Measurements from ENCODE around the gene SYT17.

Gene SYT17

GRCh38 chr16:19139436-19140091, 28.5 kb upstream of the SYT17 start:
- DNase-seq = no peak

- no peak for DNase-seq
Measured at GRCh38 chr16:19140396-19140795, 27.6 kb upstream of the SYT17 start.

DNA sequence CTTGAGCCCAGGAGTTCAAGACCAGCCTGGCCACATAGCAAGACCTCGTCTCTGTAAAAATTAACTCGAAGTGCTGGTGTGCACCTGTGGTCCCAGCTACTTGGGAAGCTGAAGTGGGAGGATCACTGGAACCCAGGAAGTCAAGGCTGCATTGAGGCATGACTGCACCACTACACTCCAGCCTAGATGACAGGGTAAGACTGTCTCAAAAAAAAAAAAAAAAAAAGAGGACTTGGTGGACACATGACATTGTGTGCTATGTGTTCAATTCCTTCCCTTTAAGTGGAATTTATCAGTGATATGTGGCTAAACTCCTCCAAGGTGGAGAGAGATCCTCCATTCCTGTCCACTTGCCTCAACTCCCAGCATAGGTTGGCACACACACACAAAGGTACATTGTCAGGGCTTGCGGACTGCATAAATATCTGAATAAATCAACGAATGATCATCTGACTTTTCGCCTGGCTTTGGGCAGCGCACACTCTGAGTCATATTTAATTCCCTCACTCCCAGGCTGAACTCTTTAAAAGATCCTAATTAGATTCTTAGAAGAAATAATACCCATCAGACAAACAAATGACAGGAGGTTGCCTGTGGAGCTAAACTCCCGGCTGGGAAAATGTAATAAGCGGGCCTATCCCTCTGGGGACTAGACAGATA, 25.0 kb upstream of the SYT17 start:
- DNase-seq = no peak

- no peak for DNase-seq
Measured at GRCh38 chr16:19143599-19143956, 24.5 kb upstream of the SYT17 start.

DNA sequence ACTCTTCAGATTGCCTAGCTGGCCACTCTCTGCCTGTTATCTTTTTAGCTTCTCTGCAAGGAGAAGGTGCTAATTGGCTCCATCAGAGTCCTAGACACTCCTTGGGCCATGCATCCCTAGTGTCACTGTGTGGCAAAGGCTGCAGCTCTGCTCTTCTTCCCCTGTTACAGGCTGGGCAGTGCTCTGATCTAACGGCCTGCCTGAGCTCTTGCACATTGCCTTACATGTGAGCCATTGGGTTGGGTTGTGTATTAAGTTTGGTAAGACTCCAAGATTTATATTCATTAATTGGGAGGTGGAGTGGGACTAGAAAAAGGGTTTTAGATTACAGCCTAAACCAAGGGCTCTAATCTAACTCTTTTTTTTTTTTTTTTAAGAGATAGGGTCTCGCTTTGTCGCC, 23.0 kb upstream of the SYT17 start:
- no peak for DNase-seq

- DNase-seq = no peak
Measured at GRCh38 chr16:19147126-19147525, 20.9 kb upstream of the SYT17 start.

- DNase-seq = no peak
Measured at GRCh38 chr16:19147627-19148026, 20.4 kb upstream of the SYT17 start.

GRCh38 chr16:19148189-19148588, 19.9 kb upstream of the SYT17 start:
- no peak for DNase-seq

DNA sequence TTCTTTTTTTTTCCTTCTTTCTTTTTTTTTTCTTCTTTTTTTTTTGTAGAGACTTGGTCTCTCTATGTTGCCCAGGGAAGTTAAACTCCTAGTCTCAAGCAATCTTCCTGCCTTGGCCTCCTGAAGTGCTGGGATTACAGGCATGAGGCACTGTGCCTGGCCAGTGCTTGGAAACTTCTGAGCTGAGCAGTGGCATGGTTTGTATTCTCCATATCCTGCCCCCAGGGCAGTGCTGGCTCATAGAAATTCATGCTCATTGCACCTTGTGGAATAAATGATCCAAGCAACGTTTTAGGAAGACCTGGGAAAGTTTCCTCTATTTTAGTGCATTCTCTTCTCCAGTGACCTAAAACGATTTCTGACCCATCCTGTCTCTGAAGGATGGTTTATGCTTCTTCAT, 16.7 kb upstream of the SYT17 start:
- DNase-seq = no peak

- DNase-seq = no peak
Measured at GRCh38 chr16:19152042-19152441, 16.0 kb upstream of the SYT17 start.

DNA sequence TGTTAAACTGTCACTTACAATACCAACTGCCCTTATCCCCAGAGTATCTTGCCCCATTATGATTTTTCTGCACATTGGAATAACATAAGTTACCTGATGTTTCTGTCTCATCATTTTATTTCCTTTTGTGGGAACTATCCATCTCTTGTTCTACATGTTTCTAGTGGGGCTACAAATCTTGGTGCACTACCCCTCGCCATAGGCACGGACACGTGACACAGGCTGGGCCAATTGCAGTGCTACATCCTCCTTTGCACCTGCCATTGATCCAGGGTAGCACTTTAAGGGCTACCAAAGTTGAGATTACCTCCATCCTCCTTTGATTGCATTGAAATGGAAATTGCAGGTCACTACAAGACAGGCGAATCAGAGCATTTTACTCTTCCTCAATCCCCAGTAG, 14.2 kb upstream of the SYT17 start:
- no peak for DNase-seq

GRCh38 chr16:19162085-19162484, 6.0 kb upstream of the SYT17 start:
- no peak for DNase-seq

DNA sequence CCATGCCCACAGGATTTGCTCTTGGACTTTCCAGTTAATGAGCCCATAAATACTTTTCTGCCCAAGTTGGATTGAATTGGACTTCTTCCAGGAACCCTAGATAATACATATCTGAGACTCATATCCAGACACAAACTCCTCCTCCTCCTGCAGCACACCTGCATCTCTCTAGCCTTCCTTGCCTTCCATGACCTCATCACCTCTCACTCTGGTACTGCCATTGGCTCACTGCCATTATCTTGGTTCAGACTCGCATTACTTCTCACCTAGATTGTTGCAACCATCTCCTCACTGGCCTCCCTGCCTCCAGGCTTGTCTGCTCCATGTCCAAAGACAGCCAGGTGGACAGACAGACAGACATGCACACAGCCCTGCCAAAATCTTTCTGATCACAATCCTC, 4.8 kb upstream of the SYT17 start:
- DNase-seq = no peak

DNA sequence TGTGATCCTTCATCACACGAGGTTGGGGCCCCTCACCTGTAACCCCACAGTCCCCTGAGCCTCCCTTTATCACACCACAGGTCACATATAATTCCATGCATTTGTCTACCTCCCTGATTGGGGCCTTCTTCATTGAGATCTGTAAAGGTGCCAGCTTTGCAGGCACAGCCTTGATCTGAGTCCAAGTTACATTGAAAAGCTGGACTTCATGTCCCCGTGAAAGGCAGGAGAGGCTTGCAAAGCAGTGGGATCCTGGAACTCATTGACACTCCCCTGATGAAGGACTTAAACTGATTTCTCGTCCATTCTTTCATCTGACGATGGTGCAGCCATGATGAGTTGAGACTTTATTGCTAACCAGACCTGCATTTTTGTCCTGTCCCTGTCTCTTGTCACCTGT, 3.8 kb upstream of the SYT17 start:
- no peak for DNase-seq

- DNase-seq = peak; percentile 83
Measured at GRCh38 chr16:19165101-19165500, 2.9 kb upstream of the SYT17 start.

DNA sequence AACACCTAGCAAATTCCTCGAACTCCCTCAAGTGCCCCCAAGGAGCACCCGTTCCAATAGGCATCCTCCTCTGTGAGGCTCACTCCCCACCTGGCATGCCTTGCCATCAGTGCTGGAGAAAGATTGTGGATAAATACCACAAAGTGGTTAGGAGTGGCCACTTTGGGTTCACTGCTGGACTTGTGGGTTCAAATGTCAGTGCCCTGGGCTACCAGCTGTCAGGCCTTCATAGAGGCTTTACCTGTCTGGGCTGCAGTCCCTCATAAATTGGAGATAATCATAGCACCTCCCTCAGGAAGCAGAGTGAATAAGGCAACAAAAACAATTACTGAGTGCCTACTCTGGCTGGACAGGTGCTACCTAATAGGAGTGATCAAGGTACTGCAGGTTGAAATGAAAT, 1.5 kb upstream of the SYT17 start:
- no peak for DNase-seq

DNA sequence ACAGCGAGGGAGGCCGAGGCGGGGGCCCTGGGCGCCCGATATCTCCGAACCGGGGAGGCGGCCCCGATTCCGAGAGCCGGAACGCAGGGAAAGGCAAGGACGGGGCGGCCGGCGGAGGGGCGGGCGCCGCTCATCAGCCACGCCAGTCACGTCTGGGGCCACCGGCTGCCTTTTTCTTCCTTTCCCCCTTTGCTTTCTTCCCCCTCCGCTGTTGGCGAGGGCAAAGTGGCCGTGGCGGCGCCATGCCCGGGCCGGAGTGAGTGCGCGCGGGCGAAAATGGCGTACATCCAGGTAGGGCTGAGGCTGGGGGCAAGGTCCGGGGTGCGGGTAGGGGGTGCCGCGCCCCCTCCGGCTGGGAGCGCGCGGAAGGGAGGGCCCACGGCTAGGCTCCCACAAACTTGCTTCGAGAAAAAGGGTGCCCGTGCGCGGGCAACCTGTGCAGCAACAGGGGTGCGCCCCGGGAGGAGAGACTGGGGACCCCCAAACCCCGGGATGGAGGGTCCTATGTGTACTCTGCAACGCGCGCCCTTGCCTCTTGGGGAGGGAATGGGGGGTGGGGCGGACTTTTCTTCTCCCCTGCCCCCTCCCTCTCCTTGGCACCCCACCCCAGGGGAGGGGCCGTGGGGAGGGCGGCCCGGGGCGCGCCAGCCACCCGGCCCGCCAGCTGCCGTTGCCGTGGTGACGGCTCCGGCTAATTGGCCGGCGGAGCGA, 486 bp downstream of the SYT17 start:
- peak; percentile 70 for DNase-seq

DNA sequence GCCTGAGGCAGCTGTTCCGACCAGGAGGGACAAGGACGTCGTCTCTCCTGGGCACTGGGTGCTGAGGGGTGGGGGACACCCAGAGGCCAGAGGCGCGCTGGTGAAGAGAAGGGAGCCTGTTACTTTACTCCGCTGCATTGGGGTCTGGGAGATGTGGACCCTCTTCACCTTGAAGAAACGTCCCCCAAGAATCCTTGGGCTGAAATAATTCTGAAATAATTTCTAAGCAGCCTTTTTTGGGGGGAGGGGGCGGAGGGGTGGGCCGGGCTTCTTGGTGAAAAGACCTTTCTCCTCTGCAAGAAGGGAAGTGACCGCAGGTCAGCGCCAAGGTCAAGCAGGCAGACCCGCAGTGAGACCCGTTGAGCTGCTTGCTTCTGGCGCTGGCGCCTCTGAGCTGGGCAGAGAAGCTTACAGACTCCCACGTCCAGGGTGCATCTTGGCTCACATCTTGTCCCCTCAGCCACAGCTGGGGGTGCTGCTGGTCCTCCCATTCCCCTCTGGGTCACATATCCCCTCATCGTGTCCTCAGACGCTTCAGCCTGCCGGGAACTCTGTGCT, 1.1 kb downstream of the SYT17 start:
- peak; percentile 67 for DNase-seq

- no peak for DNase-seq
Measured at GRCh38 chr16:19170043-19170655, 2.1 kb downstream of the SYT17 start.

DNA sequence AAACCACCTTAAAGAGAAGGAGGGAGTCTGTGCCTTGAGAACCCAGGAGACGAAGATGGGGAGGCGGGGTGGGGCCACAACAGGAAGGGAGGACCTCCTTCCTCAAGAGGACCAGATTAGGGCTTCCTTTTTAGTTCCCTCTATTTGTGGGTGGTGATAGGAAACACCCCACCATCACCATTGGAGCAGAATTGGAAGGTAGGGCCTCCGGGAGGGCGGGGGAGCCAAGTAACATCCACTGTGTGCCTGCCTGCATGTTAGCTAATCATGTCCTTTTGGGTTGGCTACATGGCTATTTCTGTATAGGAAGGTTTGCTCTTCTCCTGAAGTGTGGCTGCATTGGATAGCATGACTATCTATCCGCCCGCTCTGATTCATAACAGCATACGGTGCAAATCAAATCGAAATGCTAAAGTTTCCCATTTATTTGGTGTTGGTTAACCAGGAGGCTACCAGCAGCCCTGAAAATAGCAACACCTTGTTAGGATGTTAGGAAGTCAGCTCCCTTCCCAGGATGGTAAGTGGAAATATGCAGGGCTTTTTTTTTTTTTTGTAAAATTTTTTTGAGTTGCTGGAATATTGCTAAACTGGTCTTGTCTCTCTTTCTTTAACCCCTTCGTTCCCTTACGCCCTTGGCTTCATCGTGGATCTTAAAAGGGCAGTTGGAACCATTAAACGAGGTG, 4.2 kb downstream of the SYT17 start:
- no peak for DNase-seq

- no peak for DNase-seq
Measured at GRCh38 chr16:19173059-19173458, 5.0 kb downstream of the SYT17 start.

- DNase-seq = no peak
Measured at GRCh38 chr16:19173649-19174383, 5.8 kb downstream of the SYT17 start.

Data from islet precursor cell (in vitro differentiated cells).